GM18907 (cell line): ENCODE results near the gene PLSCR4.

Source experiments
- ATAC-seq: cut with Tn5 transposase; IDR thresholded peaks from one replicate; pipeline ENCODE4 v1.9.1; 2021; ENCODE audit warnings: mild to moderate bottlenecking, moderate library complexity; ENCODE audit not compliant: unreplicated experiment

Gene PLSCR4

GRCh38 chr3:146196789-146197188, 54.1 kb downstream of the PLSCR4 start:
- no peak for ATAC-seq

GRCh38 chr3:146195605-146196004, 55.3 kb downstream of the PLSCR4 start:
- no peak for ATAC-seq

- no peak for ATAC-seq
Measured at GRCh38 chr3:146195030-146195429, 55.9 kb downstream of the PLSCR4 start.

GRCh38 chr3:146191051-146191450, 59.9 kb downstream of the PLSCR4 start:
- ATAC-seq: no peak

GRCh38 chr3:146189519-146190173, 61.3 kb downstream of the PLSCR4 start:
- peak; percentile 92 for ATAC-seq

- no peak for ATAC-seq
Measured at GRCh38 chr3:146187334-146187950, 63.5 kb downstream of the PLSCR4 start.

- ATAC-seq: no peak
Measured at GRCh38 chr3:146184241-146185015, 66.5 kb downstream of the PLSCR4 start.

- no peak for ATAC-seq
Measured at GRCh38 chr3:146181216-146181615, 69.7 kb downstream of the PLSCR4 start.

GRCh38 chr3:146180376-146180775, 70.5 kb downstream of the PLSCR4 start:
- no peak for ATAC-seq

- ATAC-seq: no peak
Measured at GRCh38 chr3:146178006-146178689, 72.8 kb downstream of the PLSCR4 start.

GRCh38 chr3:146177519-146177918, 73.4 kb downstream of the PLSCR4 start:
- no peak for ATAC-seq

GRCh38 chr3:146177072-146177471, 73.8 kb downstream of the PLSCR4 start:
- no peak for ATAC-seq

GRCh38 chr3:146172586-146172985, 78.3 kb downstream of the PLSCR4 start:
- ATAC-seq: no peak

- ATAC-seq: no peak
Measured at GRCh38 chr3:146170591-146170990, 80.3 kb downstream of the PLSCR4 start.

- ATAC-seq: no peak
Measured at GRCh38 chr3:146169891-146170290, 81.0 kb downstream of the PLSCR4 start.

- ATAC-seq: no peak
Measured at GRCh38 chr3:146166826-146167225, 84.1 kb downstream of the PLSCR4 start.

- ATAC-seq: no peak
Measured at GRCh38 chr3:146166415-146166821, 84.5 kb downstream of the PLSCR4 start.

- no peak for ATAC-seq
Measured at GRCh38 chr3:146165877-146166276, 85.0 kb downstream of the PLSCR4 start.

- no peak for ATAC-seq
Measured at GRCh38 chr3:146164971-146165769, 85.7 kb downstream of the PLSCR4 start.

GRCh38 chr3:146164506-146164905, 86.4 kb downstream of the PLSCR4 start:
- ATAC-seq: no peak

GRCh38 chr3:146164071-146164470, 86.8 kb downstream of the PLSCR4 start:
- no peak for ATAC-seq
